Ishikawa (cell line): ENCODE data around the gene GNL3.

Experiments
- CEBPB ChIP-seq: IDR thresholded peaks from 2 replicates; pipeline ENCODE4 v1.6.1; 2012
- CREB1 ChIP-seq: IDR thresholded peaks from 2 replicates; pipeline ENCODE4 v1.6.1; 2012; ENCODE audit warnings: low read depth
- EP300 ChIP-seq: IDR thresholded peaks from 2 replicates; pipeline ENCODE4 v1.6.1; 2012; ENCODE audit warnings: borderline replicate concordance
- FOXM1 ChIP-seq: IDR thresholded peaks from 2 replicates; pipeline ENCODE4 v1.6.1; 2012; ENCODE audit warnings: low read depth, borderline replicate concordance
- NFIC ChIP-seq: IDR thresholded peaks from 2 replicates; pipeline ENCODE4 v1.6.1; 2012
- RAD21 ChIP-seq: IDR thresholded peaks from 2 replicates; pipeline ENCODE4 v1.6.1; 2012; ENCODE audit warnings: low read depth
- REST ChIP-seq: IDR thresholded peaks from 2 replicates; pipeline ENCODE4 v1.6.1; 2012; ENCODE audit warnings: low read depth, mild to moderate bottlenecking
- TAF1 ChIP-seq: IDR thresholded peaks from 2 replicates; pipeline ENCODE4 v1.6.1; 2012; ENCODE audit warnings: low read depth, mild to moderate bottlenecking
- TCF12 ChIP-seq: IDR thresholded peaks from 2 replicates; pipeline ENCODE4 v1.6.1; 2012; ENCODE audit warnings: low read depth
- YY1 ChIP-seq: IDR thresholded peaks from 2 replicates; pipeline ENCODE4 v1.6.1; 2012; ENCODE audit warnings: low read depth
- TF ChIP-seq, protein P1 (sequence below): IDR thresholded peaks from 2 replicates; pipeline ENCODE4 v1.6.1; 2012
- TF ChIP-seq, protein P2 (sequence below): IDR thresholded peaks from 2 replicates; pipeline ENCODE4 v1.6.1; 2012

DNA sequence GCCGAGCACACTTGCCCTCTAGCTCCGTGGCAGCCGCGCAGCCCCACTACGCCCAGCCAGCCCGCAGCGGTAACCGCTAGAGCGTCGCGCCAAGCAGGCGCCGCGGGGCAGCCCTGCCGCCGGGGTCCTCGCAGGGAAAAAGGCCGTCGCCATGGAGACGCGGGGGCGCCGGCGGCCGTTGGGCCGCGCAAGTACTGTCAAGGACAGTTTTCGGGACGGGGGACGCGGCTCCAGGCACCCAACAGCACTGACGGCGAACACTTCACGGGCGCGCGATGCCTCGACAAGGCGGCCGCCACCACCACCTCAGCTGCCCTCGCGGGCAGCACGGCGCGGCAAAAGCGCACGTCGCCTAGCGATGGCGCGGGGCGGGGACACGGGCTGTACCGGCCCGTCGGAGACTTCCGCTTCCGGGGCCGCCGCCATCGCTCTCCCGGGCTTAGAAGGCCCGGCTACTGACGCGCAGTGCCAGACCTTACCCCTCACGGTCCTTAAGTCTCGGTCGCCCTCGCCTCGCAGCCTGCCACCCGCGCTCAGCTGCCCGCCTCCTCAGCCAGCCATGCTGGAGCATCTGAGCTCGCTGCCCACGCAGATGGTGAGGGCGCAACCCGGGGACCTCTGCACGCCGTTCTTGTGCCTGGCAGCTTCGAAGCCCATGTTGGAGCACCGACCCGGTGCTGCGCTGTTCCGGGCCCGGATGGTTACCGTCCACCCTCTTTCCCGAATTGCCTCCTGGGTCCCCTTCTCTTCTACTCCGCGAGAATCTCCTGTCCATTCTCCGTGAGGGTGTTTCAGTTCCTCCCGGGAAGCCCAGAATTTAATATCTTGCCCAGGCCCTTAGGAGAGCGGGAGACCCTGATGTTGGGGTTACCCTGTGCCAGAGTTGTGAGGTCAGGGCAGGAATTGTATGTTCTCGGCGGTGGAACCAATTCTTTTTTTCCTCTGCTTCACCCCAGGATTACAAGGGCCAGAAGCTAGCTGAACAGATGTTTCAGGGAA lies 20.2 kb downstream of the GNL3 start, which contains the start of the genes GLT8D1 and SPCS1:
- TF ChIP-seq, protein P1, sequence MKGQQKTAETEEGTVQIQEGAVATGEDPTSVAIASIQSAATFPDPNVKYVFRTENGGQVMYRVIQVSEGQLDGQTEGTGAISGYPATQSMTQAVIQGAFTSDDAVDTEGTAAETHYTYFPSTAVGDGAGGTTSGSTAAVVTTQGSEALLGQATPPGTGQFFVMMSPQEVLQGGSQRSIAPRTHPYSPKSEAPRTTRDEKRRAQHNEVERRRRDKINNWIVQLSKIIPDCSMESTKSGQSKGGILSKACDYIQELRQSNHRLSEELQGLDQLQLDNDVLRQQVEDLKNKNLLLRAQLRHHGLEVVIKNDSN: peak; percentile 5; the same call in 1 of the 2 replicates
- TF ChIP-seq CEBPB: no peak
- TF ChIP-seq, protein P2, sequence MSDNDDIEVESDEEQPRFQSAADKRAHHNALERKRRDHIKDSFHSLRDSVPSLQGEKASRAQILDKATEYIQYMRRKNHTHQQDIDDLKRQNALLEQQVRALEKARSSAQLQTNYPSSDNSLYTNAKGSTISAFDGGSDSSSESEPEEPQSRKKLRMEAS: peak; percentile 77
- TF ChIP-seq YY1: peak; percentile 94
- no peak for TF ChIP-seq TCF12
- no peak for TF ChIP-seq REST
- no peak for TF ChIP-seq EP300
- TF ChIP-seq RAD21: no peak
- peak; percentile 38; the same call in 1 of the 2 replicates for TF ChIP-seq CREB1
- peak; percentile 81 for TF ChIP-seq TAF1
- TF ChIP-seq NFIC: peak; percentile 84
- TF ChIP-seq FOXM1: no peak
